NCI-H460 (cell line): ENCODE measurements around the gene INPP5A. TPM values are rescaled to one million over a fixed set of nuclear protein-coding genes. Genes with fewer than 3 reads are reported as not detected.
"Not testable (repeated sequence)": the region's sequence is repeated elsewhere in the genome, so short reads cannot be mapped to it uniquely, and the experiment has no call there.

Experiments used
- DNase-seq: peaks from one replicate; pipeline ENCODE4 v3.0.0-alpha.2; 2016; ENCODE audit warnings: low read depth; ENCODE audit errors: extremely low read depth
- total RNA-seq: library from RNA; depleted of rRNA; stranded (reverse); fragments of >200 nt; shearing (Covaris generic); gene quantifications from 2 replicates; pipeline ENCODE4 v1.2.3, GENCODE V29; 2014

INPP5A gene
- total RNA-seq, 1 experiment from 2014 or later: 13.1 TPM

- DNase-seq: no peak
These were observed 9.2 kb downstream of the INPP5A start for GRCh38 chr10:132546567-132547420.

GRCh38 chr10:132547421-132547861, 9.9 kb downstream of the INPP5A start:
- no peak for DNase-seq

- DNase-seq: no peak
These were observed 10.7 kb downstream of the INPP5A start for GRCh38 chr10:132548106-132548823.

GRCh38 chr10:132548869-132549268, 11.3 kb downstream of the INPP5A start:
- DNase-seq: no peak

GRCh38 chr10:132549371-132549770, 11.8 kb downstream of the INPP5A start:
- DNase-seq: no peak

GRCh38 chr10:132550366-132551092, 12.9 kb downstream of the INPP5A start:
- no peak for DNase-seq

GRCh38 chr10:132551093-132551807, 13.7 kb downstream of the INPP5A start:
- DNase-seq: no peak

GRCh38 chr10:132551808-132552130, 14.2 kb downstream of the INPP5A start:
- DNase-seq: no peak

GRCh38 chr10:132552635-132553034, 15.0 kb downstream of the INPP5A start:
- not testable (repeated sequence) for DNase-seq

GRCh38 chr10:132553568-132553967, 16.0 kb downstream of the INPP5A start:
- DNase-seq: not testable (repeated sequence)

GRCh38 chr10:132554053-132554990, 16.7 kb downstream of the INPP5A start:
- no peak for DNase-seq

- DNase-seq: no peak
These were observed 17.5 kb downstream of the INPP5A start for GRCh38 chr10:132554991-132555647.

GRCh38 chr10:132555648-132556575, 18.3 kb downstream of the INPP5A start:
- DNase-seq: no peak

- no peak for DNase-seq
These were observed 19.4 kb downstream of the INPP5A start for GRCh38 chr10:132556994-132557441.

- DNase-seq: no peak
These were observed 20.3 kb downstream of the INPP5A start for GRCh38 chr10:132557696-132558515.

GRCh38 chr10:132558516-132559413, 21.2 kb downstream of the INPP5A start:
- DNase-seq: no peak
